Esophagus squamous epithelium (tissue), 4 donors: ENCODE results near the gene CDS2.

Source experiments
- CTCF ChIP-seq, 6 experiments: fragments of 450-650 bp in 4 of 6; fragments of 200-600 bp in 2 of 6; sonication (generic) in 2 of 6; IDR thresholded peaks; one replicate each; pipeline ENCODE4 v1.5.1; 2016 to 2019; ENCODE audit warnings: antibody characterized with exemption in 6 of 6, mild to moderate bottlenecking in 4 of 6, moderate library complexity in 4 of 6
- POLR2A ChIP-seq, 4 donors: fragments of 450-650 bp; IDR thresholded peaks; one replicate each; pipeline ENCODE4 v1.6.1; 2017; ENCODE audit warnings: antibody characterized with exemption in 4 of 4, mild to moderate bottlenecking in 4 of 4, moderate library complexity in 3 of 4

- no peak for TF ChIP-seq POLR2A (IDR thresholded peaks at IDR 0.05)
- no peak for TF ChIP-seq CTCF (IDR thresholded peaks at IDR 0.05)
Measured at GRCh38 chr20:5114403-5114802, 12.4 kb upstream of the CDS2 start.
